HG02870 (cell line): ENCODE data around the gene GLIS1.

ENCODE experiments used
- ATAC-seq: cut with Tn5 transposase; IDR thresholded peaks from one replicate; pipeline ENCODE4 v1.9.1; 2021; ENCODE audit warnings: mild to moderate bottlenecking, moderate library complexity; ENCODE audit not compliant: unreplicated experiment

The GLIS1 gene

DNA sequence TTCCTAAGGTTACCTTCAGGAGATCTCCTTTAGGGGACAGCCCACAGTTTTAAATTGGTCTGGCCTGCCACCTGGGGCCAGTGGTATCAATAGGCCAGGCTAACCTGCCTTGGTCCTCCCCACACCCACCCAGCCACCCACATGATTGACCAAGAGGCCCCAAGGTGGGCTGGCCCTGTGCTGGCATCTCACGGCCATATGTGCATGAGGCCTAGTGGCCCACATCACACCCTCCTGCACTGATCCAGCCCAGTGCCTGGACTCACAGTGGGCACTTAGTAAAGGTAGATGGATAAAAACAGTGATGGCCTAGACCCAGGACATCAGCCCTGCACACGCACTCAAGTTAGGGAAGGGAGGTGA is 197.7 kb downstream of the GLIS1 start:
- no peak for ATAC-seq

GRCh38 chr1:53540604-53541262 is 198.2 kb downstream of the GLIS1 start:
- ATAC-seq: no peak

DNA sequence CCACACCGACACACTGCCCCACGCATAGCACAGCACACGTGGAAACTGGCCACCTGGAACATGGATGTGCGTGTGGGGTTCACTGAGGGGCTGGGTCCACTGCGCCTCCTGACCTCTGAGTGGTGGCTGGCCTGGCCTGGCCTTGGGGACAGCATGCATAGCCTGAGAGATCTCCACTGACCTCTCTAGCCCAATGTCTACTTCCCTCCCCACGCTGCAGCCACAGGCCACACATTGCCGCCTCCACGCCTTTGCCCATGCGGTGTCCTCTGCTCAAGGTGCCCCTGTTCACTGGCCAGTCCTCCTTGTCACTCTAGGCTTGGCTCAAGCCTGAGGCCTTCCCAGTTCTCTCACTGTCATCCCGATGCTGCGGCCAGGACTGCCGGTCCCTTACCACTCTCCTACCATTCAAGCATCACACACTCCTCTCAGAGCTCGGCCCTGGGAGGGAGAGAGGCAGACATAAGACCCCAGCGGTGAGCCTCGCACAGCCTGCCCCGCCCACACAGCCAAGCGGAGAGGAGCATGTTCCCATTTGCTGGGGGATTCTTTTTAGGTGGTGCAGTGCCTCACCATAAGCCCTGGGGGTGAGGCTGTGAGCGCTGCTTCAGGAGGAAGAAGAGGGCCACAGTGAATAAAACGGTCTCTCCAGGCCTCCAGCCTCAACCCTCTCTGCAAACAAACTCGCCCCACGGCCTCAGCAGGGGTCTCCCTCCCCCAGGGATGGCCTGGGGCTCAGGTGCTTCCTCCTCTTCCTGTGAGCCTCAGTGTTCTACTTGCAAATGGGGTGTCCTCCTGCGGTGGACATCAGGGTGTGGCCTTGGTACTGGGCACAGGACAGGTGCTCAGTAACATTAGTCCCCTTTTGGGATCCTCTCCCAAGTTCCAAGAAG is 199.0 kb downstream of the GLIS1 start:
- ATAC-seq: no peak

DNA sequence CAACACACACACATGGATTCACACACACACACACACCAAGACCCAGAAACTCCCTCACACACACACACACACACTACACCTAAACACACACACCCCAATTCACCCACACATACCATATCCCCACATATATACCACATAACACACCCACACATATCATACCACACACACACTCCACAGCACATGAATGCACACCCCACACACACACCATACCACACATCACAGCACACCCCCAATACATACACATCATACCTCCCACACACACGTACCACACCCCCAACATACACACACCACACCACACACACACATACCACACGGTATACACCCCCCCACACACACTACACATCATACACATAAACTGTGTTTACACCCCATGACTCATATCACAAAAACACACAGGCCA is 199.7 kb downstream of the GLIS1 start:
- ATAC-seq: no peak

DNA sequence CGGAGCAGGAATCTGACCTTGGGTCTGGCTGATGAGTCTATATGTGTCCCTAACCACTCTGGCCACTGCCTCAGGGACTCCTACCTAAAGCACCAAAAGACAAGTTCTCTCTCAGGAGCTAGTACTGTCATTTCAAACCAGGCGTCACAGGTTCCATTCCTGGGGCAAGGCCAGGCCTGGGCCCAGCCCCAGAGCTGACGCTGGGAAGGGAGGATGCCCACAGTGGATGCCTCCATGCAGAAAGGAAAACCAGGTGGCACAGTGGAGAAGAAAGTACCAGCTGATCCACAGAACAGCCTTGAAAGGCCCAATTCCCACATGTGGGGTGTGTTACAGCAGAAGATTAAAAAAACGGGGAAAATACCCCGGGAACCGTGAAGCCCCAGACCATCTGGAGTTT is 202.4 kb downstream of the GLIS1 start:
- no peak for ATAC-seq

DNA sequence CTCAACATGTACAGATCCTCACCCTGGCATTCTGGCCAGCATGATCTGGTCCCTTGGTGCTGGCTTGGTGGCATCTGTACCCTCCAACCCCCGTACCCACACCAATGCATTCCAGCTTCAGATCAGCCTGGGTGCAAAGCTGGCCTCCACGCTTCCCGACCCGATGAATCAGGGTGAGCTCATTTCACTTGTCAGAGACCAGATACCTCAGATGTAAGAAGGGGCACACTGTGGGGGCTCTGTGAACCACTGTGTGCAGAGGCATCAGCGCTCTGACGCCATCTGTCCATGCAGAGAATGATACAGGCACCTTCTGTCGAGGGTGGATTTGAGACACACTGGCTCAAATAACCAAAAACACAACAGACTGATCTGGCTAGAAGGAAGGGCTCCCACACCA is 203.1 kb downstream of the GLIS1 start:
- ATAC-seq: no peak

DNA sequence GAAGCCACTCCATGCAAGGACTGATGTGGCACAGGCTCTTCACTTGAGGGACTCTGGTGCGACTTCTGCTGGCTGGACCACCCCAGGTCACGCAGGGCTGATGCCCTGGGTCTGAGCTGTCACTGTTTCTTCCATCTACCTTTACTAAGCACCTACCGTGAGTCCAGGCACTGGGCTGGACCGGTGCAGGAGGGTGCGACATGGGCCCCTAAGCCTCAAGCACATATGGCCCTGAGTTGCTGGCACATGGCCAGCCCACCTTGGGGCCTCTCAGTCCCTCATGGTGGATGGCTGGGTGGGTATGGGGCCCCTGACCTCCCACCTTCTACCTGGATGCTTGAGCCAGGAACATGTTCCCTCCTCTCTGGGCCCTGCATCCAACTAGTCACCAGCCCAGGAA is 203.7 kb downstream of the GLIS1 start:
- ATAC-seq: no peak

- no peak for ATAC-seq
Observed at GRCh38 chr1:53532912-53533311, 206.1 kb downstream of the GLIS1 start.

DNA sequence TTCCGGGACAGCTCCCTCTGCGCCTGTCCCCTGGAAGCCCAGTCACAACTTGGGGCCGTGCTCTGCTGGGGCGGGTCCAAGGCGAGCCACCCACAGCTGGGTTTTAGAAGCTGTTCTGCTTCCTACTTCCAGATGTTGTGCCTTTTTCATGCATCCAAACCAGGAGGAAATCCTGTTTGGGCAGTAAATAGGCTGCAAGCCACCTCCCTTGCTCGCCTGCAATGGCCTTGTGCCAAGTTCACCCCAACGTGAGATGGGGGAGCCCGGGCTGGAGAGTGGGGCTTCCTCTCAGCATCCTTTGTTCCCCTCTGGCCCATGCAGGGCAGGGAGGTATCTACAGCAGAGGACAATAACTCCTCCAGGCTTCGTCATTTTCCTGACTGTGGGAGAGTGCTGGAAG is 206.6 kb downstream of the GLIS1 start:
- no peak for ATAC-seq

- ATAC-seq: no peak
Observed at GRCh38 chr1:53530550-53530949, 208.4 kb downstream of the GLIS1 start.

DNA sequence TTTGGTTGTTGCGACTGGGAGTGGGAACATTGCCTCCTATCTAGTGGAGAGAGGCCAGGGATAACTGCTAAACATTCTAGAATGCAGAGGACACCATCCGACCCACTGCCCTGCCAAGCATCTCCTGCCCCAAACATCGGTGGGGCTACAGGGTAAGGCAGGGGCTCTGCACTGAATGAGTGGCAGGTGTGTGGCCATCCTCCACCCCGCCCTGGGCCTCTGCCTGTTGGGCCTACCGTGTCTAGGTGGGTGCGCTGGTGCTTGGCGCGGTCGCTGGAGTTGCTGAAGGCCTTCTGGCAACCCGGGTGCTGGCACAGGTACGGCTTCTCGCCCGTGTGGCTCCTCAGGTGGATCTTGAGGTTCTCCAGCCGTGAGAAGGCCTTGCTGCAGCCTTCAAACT is 209.4 kb downstream of the GLIS1 start:
- ATAC-seq: no peak

DNA sequence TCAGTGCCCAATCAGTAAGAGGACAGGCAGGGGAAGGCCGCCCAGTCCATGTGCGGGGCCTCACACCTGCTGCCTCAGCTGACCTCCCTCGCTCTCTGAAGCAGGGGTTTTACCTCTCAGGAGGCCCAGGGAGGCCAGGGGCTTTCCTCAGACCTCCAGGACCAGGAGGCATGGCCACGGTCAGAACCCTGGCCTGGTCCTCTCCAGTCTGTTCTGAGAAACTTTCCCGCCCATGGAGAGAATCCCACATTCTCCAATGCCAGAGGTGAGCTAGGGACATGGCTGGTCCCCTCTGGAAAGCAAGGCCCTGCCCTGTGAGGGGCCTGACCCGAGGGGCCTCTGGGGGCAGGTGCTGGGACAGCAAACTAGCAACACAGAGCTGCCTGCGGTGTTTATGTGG is 211.6 kb downstream of the GLIS1 start:
- no peak for ATAC-seq

DNA sequence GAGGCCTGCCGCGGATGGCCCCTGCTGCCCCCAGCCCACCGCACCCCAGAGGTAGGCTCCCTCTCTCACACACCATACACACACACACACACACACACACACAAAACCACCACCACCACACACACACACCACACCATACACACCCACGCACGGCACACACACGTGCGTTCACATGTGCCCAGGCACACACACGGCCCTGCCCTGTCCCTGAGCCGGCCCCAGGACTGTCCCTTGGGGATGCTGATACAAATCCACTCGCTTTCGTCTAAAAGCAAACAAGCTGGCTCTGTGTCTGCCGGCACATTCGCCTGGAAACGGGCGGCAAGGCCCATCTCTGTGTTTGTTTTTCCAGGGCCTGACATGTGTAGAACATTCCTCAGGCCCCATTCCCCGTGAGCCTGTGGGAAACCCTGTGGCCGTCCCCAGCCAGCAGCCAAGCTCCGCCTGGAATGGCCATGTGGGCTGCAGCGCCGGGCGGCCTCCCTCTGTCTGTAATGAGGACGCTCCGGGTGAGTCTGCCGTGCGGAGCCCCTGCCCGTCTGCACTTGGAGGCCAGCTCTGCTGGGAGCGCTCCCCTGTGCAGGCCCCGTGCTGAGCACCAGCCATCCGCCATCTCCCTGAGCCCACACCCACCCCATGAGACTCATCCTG is 212.4 kb downstream of the GLIS1 start:
- ATAC-seq: no peak

DNA sequence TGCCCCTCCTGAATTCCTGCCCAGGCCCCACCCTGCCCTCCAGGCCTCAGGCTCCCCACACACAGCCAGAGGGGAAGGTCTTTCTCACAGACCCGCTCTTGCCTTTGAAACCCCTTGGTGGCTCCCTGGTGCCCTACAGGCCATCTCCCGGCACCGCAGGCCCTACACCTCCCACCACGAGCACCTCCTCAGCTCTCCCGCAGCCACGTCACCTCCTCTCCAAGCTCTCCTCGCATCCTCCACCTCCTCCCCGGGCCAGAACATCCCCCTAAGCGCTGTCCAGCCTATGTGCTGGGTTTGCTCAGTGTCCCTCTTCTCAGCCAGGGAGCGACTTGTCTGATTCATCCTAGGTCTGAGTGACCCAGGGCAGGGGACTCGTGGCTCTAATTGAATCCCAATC is 213.4 kb downstream of the GLIS1 start:
- no peak for ATAC-seq

- no peak for ATAC-seq
Observed at GRCh38 chr1:53524428-53525375, 214.3 kb downstream of the GLIS1 start.

GRCh38 chr1:53521924-53522552 is 216.9 kb downstream of the GLIS1 start:
- no peak for ATAC-seq

DNA sequence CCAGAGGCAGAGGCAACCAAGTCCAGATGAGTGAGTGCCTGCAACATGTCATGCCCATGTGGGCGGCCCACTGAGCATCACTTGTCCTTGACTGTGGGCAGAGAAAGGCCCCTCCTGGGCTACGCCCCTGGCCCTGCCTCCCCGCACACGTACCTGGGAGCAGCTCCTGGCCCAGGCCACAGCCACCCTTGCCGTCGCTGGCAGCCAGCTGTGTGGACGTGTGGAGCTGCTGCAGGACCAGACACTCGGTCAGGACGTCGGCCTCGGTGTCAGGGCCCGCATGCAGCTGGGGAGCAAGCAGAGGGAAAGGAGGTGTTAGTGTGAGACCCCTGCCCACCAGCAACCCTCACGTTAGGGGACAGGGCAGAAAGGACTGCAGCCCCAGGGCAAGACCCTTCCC is 218.5 kb downstream of the GLIS1 start:
- ATAC-seq: no peak

DNA sequence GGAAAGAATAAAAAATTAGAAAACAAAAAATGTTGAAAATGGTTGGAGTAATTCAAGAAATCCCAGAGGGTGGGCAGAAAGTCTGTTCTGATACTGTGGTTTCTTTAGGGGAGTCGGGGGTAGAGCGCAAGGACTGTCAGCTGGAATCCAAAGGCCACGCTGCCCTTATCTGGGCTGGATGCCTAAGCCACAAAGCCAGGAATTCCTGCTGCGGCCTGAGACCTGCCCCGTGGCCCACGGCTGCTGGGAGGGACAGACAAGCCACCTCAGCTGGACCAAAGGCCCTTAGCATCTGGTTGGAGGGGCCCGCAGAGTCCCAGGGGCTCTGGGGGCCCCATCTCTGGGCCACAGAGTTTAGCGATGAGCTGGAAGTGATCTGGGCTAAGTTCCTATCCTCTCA is 219.5 kb downstream of the GLIS1 start:
- no peak for ATAC-seq

DNA sequence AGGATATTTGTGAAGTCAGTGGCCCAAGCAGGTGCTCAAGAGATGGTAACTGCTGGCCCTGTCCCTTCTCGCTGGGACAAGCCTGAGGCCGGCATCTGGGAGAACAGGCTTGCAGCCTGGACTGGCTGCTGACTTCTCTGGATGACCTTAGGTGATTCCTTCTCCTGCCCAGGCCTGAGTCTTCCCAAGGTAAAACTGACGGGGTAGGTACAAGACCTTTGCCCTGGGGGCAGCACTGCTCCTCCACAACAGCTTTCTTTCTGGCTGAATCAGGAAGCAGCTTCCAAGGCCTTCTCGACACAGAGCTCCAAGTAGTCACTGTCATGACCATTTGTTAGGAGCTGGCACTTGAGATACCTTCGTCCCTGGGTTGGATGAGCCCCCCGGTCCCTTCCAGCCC is 220.2 kb downstream of the GLIS1 start:
- ATAC-seq: no peak

GRCh38 chr1:53517821-53518352 is 221.1 kb downstream of the GLIS1 start:
- ATAC-seq: no peak
